ENCODE data around the gene TENM4. TPM values are rescaled to one million over a fixed set of nuclear protein-coding genes. Genes with fewer than 3 reads are reported as not detected.

TENM4 gene
- total RNA-seq, 4 donors from 2014 or later: 0.02 to 0.82 (median 0.23) TPM

DNA sequence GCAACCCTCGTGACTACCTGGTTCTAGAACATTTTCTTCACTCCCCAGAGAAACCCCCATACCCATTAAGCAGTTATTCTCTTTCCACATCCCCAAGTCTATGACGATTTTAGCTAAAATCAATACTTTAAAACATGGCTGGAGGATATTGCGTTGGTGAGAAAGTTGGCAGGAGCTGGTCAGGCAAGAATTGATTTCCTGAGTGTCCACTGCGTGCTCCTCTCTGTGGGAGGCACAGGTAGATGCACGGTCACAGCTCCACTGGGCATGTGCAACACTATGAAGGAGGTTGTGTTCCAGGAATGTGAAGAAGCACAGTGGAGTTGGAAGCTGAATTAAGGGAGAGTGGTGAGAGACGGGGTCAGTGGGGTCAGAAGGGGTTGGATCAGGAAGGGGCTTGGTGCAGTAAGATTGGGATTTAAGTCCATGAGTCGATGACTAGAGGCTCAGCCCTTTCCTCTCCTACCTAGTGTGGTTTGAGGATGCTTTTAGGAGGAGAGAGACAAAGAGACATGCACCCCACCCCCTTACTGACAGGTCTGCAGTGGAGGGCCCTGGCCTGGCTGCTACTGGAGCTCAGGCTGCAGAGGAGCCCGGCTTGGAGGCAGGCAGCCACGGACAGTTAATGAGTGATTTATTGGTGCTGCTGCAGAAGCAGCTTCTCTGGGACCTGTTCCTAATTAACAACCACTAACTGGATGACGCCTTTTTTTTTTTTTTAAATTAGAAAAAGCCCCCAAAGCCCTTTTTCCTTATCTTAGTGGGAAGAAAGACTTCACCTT is 395.6 kb downstream of the TENM4 start:
- Histone ChIP-seq H3K9me3 (no peaks in the 10 kb centered on the region), H3K4me3 (no peak overlapping the region), H3K4me1 (no peaks in the 10 kb centered on the region), H3K36me3 (no peaks in the 10 kb centered on the region), H3K27ac (no peak overlapping the region), H3K27me3 (no peaks in the 10 kb centered on the region)
- DNase-seq: no peak
- intact Hi-C loops (cut with DNase I; ENCODE audit: low total_unique reads): no loop called here
- in situ Hi-C loops (cut with MboI; ENCODE audit: low sequenced_read_pairs in 4 of 4): no loop called here
- no peak for TF ChIP-seq POLR2A (IDR thresholded peaks at IDR 0.05)
- no peak for ATAC-seq

DNA sequence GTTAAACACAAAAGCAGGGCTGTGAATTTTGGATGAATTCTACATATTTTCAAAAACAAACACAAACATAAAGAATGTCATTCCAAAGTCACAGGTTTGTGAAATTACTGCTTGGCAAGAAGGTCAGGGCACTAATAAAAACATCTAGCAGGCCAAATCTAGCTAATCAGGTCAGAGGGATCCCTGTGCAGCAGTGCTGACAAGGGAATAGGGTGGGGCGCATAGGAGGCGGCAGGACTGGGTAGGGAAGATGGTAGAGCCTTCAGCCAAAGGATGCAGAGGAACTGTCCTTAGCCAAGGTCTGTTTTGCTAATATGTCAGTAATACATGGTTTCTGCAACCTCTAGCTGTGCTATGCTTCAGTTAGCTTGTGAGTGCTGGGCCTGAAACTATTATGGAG is 396.6 kb downstream of the TENM4 start:
- no peak for ATAC-seq
- no peaks in the 10 kb centered on the region for H3K36me3 ChIP-seq
- intact Hi-C loops (cut with DNase I; ENCODE audit: low total_unique reads) (no loop called here), in situ Hi-C loops (cut with MboI; ENCODE audit: low sequenced_read_pairs in 4 of 4) (no loop called here)
- H3K9me3 ChIP-seq: no peaks in the 10 kb centered on the region
- no peaks in the 10 kb centered on the region for H3K27me3 ChIP-seq
- no peak for DNase-seq
- no peaks in the 10 kb centered on the region for H3K4me1 ChIP-seq
- H3K27ac ChIP-seq: no peak overlapping the region
- TF ChIP-seq, protein P1, sequence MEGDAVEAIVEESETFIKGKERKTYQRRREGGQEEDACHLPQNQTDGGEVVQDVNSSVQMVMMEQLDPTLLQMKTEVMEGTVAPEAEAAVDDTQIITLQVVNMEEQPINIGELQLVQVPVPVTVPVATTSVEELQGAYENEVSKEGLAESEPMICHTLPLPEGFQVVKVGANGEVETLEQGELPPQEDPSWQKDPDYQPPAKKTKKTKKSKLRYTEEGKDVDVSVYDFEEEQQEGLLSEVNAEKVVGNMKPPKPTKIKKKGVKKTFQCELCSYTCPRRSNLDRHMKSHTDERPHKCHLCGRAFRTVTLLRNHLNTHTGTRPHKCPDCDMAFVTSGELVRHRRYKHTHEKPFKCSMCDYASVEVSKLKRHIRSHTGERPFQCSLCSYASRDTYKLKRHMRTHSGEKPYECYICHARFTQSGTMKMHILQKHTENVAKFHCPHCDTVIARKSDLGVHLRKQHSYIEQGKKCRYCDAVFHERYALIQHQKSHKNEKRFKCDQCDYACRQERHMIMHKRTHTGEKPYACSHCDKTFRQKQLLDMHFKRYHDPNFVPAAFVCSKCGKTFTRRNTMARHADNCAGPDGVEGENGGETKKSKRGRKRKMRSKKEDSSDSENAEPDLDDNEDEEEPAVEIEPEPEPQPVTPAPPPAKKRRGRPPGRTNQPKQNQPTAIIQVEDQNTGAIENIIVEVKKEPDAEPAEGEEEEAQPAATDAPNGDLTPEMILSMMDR (IDR thresholded peaks at IDR 0.05 in 4 of 5, conservative IDR thresholded peaks at IDR 0.05 in 1 of 5): no peak
- no peak for TF ChIP-seq POLR2A (IDR thresholded peaks at IDR 0.05)
- no peak overlapping the region for H3K4me3 ChIP-seq

DNA sequence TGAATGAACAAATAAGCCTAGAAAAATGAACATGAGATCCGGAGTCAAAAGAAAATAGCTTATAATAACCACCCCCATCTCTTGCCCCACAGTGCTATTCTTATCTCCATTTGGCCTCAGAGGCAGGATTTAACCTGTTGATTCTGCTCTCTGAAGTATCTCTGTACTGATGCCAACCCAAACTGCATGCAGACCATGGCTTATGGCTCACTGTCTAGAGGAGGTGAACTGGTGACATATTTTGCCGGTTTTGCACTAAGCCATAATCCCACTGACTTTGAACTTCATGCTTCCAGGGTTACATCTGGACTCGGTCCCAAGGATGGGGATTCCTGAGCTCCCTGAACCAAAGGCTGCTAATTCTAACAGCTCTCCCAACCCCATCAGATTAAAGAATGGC is 397.1 kb downstream of the TENM4 start:
- no peak for TF ChIP-seq POLR2A (IDR thresholded peaks at IDR 0.05)
- TF ChIP-seq, protein P1 (IDR thresholded peaks at IDR 0.05 in 4 of 5, conservative IDR thresholded peaks at IDR 0.05 in 1 of 5): no peak
- ATAC-seq: no peak
- no peak for DNase-seq
- H3K27ac ChIP-seq: no peak overlapping the region
- in situ Hi-C loops (cut with MboI; ENCODE audit: low sequenced_read_pairs in 4 of 4): no loop called here
- H3K4me3 ChIP-seq: no peak overlapping the region
- H3K27me3 ChIP-seq: no peaks in the 10 kb centered on the region
- no peaks in the 10 kb centered on the region for H3K4me1 ChIP-seq
- H3K36me3 ChIP-seq: no peaks in the 10 kb centered on the region
- intact Hi-C loops (cut with DNase I; ENCODE audit: low total_unique reads): no loop called here
- no peaks in the 10 kb centered on the region for H3K9me3 ChIP-seq

DNA sequence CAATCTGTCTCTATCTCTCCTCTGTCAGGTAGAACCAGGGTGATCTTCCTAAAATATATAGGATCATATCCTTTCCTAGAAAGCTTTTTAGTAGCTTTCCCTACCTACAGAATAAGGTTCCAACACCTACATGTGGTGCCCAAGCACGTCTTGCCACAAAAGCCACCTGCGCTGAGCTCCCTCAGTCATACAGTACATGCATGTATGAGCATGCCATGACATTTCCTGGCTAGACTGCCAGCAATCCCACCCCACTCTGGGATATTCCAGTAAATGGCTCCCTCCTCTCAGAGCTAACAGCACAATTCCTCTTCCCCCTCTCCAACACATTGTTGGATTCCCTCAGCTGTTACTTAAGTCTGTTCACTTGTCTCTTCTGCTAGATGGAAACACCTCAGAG is 398.0 kb downstream of the TENM4 start:
- Histone ChIP-seq H3K27me3 (no peaks in the 10 kb centered on the region), H3K36me3 (no peaks in the 10 kb centered on the region), H3K4me1 (no peaks in the 10 kb centered on the region), H3K9me3 (no peaks in the 10 kb centered on the region), H3K4me3 (no peak overlapping the region), H3K27ac (no peak overlapping the region)
- ATAC-seq: no peak
- in situ Hi-C loops (cut with MboI; ENCODE audit: low sequenced_read_pairs in 4 of 4): no loop called here
- no peak for DNase-seq
- TF ChIP-seq POLR2A (IDR thresholded peaks at IDR 0.05): no peak
- TF ChIP-seq, protein P1 (IDR thresholded peaks at IDR 0.05 in 4 of 5, conservative IDR thresholded peaks at IDR 0.05 in 1 of 5): no peak
- intact Hi-C loops (cut with DNase I; ENCODE audit: low total_unique reads): no loop called here

DNA sequence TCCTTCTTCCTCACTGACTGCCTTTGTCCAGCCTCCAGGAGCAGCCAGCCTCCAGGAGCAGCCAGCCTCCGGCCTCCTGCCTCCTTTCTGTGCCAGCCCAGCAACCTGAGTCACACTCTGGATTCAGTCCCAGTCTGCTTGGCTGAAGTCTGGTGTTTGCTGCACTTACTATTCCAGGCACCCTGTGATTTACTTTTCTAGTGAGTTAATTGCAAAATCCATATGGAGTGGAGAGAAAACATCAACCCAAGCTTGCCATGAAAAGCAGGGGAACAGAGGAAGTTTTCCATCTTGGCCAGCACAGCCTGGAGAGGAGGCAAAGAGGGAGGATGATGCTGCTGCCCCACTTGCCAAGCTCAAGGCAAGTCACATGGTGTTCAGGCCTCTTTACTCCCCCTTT is 400.5 kb downstream of the TENM4 start:
- in situ Hi-C loops (cut with MboI; ENCODE audit: low sequenced_read_pairs in 4 of 4): no loop called here

More for the DNA sequence above, 400.5 kb downstream of the TENM4 start:
- Histone ChIP-seq H3K4me3 (no peak overlapping the region), H3K4me1 (no peaks in the 10 kb centered on the region), H3K27me3 (no peaks in the 10 kb centered on the region), H3K9me3 (no peaks in the 10 kb centered on the region), H3K36me3 (no peaks in the 10 kb centered on the region), H3K27ac (no peak overlapping the region)
- DNase-seq: no peak
- intact Hi-C loops (cut with DNase I; ENCODE audit: low total_unique reads): no loop called here
- ATAC-seq: no peak
- no peak for TF ChIP-seq POLR2A (IDR thresholded peaks at IDR 0.05)
- TF ChIP-seq, protein P1 (IDR thresholded peaks at IDR 0.05 in 4 of 5, conservative IDR thresholded peaks at IDR 0.05 in 1 of 5): no peak

Data from gastrocnemius medialis (tissue), 4 donors.